SK-N-SH (cell line): Measurements from ENCODE around the gene ABCC11.

Source experiments
- EP300 ChIP-seq, 2 experiments: IDR thresholded peaks; 2 replicates each; pipeline versions ENCODE4 v1.4.0 to v1.6.1; 2012; ENCODE audit warnings: borderline replicate concordance in 1 of 2, low read depth in 1 of 2, low read length in 1 of 2
- EZH2phosphoT487 ChIP-seq: fragments of 200-600 bp; sonication (generic); IDR thresholded peaks from 2 replicates; pipeline ENCODE4 v1.6.1; 2017; ENCODE audit warnings: low read depth, mixed run types, mild to moderate bottlenecking, antibody characterized with exemption, moderate library complexity, borderline replicate concordance
- GABPA ChIP-seq: IDR thresholded peaks from 2 replicates; pipeline ENCODE4 v1.4.0; 2012; ENCODE audit warnings: low read depth, mild to moderate bottlenecking
- MEF2A ChIP-seq: IDR thresholded peaks from 2 replicates; pipeline ENCODE4 v1.4.0; 2012; ENCODE audit warnings: low read depth, borderline replicate concordance
- POLR2AphosphoS5 ChIP-seq: IDR thresholded peaks from 2 replicates; pipeline ENCODE4 v1.6.1; 2012; ENCODE audit warnings: low read depth, low read length
- TAF1 ChIP-seq: IDR thresholded peaks from 2 replicates; pipeline ENCODE4 v1.6.1; 2012; ENCODE audit warnings: low read depth, mild to moderate bottlenecking, low read length, moderate library complexity, borderline replicate concordance
- TCF12 ChIP-seq: IDR thresholded peaks from 2 replicates; pipeline ENCODE4 v1.4.0; 2012
- TF ChIP-seq, protein P1 (sequence below): IDR thresholded peaks from 2 replicates; pipeline ENCODE4 v1.4.0; 2012; ENCODE audit warnings: low read depth
- TF ChIP-seq, protein P2 (sequence below): IDR thresholded peaks from 2 replicates; pipeline ENCODE4; 2012
- TF ChIP-seq, protein P3 (sequence below): IDR thresholded peaks from 2 replicates; pipeline ENCODE4 v1.4.0; 2012; ENCODE audit warnings: low read depth, borderline replicate concordance
- TF ChIP-seq, protein P4 (sequence below): fragments of 150-350 bp; IDR thresholded peaks from 2 replicates; pipeline ENCODE4 v1.6.1; 2017; ENCODE audit warnings: antibody characterized with exemption, low read length, low read depth, borderline replicate concordance
- TF ChIP-seq, protein P5 (sequence below): fragments of 200-600 bp; sonication (generic); IDR thresholded peaks from 2 replicates; pipeline ENCODE4 v1.6.1; 2017; ENCODE audit warnings: antibody characterized with exemption, mild to moderate bottlenecking, moderate library complexity
- TF ChIP-seq, protein P6 (sequence below): IDR thresholded peaks from 2 replicates; pipeline ENCODE4 v1.6.1; 2012; ENCODE audit warnings: mild to moderate bottlenecking, low read depth, low read length, moderate library complexity

DNA sequence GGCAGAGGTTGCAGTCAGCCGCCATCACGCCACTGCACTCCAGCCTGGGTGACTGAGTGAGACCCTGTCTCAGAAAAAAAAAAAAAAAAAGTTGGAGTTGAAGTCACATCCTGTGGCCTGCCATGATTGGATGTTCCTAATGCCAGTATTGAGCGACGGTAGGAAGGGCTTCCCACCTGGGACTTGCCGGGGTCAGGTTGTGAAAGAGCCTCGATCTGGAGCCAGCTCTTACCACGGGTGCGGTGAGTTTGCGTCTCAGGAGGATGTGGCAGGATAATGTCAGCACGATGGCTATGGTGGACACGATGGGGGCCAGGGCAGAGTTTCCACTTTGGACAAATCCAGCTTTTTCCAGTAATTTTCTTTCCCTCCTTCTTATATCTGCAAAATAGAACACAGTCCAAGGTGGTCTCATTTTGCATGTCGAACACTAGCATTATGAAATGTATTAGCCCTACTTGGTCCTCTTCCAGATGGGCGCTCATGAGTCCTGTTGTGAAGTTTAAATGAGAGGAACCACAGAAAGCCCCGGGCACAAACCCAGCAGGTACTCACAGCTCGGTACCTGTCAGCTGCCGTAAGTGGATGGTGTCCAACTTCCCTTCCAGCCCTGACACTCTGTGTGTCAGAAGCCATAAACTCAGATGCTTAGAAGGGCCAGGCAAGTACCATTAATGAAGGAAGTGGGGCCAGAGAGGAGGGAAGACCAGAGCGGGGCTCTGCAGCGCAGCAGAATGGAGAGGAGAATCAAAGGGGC lies 113.7 kb downstream of the ABCC11 start:
- TF ChIP-seq TAF1 = no peak
- TF ChIP-seq, protein P1, sequence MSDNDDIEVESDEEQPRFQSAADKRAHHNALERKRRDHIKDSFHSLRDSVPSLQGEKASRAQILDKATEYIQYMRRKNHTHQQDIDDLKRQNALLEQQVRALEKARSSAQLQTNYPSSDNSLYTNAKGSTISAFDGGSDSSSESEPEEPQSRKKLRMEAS = no peak
- no peak for TF ChIP-seq TCF12
- TF ChIP-seq, protein P2, sequence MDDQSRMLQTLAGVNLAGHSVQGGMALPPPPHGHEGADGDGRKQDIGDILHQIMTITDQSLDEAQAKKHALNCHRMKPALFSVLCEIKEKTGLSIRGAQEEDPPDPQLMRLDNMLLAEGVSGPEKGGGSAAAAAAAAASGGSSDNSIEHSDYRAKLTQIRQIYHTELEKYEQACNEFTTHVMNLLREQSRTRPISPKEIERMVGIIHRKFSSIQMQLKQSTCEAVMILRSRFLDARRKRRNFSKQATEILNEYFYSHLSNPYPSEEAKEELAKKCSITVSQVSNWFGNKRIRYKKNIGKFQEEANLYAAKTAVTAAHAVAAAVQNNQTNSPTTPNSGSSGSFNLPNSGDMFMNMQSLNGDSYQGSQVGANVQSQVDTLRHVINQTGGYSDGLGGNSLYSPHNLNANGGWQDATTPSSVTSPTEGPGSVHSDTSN = no peak
- TF ChIP-seq, protein P3, sequence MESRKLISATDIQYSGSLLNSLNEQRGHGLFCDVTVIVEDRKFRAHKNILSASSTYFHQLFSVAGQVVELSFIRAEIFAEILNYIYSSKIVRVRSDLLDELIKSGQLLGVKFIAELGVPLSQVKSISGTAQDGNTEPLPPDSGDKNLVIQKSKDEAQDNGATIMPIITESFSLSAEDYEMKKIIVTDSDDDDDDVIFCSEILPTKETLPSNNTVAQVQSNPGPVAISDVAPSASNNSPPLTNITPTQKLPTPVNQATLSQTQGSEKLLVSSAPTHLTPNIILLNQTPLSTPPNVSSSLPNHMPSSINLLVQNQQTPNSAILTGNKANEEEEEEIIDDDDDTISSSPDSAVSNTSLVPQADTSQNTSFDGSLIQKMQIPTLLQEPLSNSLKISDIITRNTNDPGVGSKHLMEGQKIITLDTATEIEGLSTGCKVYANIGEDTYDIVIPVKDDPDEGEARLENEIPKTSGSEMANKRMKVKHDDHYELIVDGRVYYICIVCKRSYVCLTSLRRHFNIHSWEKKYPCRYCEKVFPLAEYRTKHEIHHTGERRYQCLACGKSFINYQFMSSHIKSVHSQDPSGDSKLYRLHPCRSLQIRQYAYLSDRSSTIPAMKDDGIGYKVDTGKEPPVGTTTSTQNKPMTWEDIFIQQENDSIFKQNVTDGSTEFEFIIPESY = no peak
- TF ChIP-seq, protein P4, sequence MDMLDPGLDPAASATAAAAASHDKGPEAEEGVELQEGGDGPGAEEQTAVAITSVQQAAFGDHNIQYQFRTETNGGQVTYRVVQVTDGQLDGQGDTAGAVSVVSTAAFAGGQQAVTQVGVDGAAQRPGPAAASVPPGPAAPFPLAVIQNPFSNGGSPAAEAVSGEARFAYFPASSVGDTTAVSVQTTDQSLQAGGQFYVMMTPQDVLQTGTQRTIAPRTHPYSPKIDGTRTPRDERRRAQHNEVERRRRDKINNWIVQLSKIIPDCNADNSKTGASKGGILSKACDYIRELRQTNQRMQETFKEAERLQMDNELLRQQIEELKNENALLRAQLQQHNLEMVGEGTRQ = no peak
- TF ChIP-seq POLR2AphosphoS5 = no peak
- TF ChIP-seq, protein P5, sequence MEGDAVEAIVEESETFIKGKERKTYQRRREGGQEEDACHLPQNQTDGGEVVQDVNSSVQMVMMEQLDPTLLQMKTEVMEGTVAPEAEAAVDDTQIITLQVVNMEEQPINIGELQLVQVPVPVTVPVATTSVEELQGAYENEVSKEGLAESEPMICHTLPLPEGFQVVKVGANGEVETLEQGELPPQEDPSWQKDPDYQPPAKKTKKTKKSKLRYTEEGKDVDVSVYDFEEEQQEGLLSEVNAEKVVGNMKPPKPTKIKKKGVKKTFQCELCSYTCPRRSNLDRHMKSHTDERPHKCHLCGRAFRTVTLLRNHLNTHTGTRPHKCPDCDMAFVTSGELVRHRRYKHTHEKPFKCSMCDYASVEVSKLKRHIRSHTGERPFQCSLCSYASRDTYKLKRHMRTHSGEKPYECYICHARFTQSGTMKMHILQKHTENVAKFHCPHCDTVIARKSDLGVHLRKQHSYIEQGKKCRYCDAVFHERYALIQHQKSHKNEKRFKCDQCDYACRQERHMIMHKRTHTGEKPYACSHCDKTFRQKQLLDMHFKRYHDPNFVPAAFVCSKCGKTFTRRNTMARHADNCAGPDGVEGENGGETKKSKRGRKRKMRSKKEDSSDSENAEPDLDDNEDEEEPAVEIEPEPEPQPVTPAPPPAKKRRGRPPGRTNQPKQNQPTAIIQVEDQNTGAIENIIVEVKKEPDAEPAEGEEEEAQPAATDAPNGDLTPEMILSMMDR = no peak
- TF ChIP-seq, protein P6, sequence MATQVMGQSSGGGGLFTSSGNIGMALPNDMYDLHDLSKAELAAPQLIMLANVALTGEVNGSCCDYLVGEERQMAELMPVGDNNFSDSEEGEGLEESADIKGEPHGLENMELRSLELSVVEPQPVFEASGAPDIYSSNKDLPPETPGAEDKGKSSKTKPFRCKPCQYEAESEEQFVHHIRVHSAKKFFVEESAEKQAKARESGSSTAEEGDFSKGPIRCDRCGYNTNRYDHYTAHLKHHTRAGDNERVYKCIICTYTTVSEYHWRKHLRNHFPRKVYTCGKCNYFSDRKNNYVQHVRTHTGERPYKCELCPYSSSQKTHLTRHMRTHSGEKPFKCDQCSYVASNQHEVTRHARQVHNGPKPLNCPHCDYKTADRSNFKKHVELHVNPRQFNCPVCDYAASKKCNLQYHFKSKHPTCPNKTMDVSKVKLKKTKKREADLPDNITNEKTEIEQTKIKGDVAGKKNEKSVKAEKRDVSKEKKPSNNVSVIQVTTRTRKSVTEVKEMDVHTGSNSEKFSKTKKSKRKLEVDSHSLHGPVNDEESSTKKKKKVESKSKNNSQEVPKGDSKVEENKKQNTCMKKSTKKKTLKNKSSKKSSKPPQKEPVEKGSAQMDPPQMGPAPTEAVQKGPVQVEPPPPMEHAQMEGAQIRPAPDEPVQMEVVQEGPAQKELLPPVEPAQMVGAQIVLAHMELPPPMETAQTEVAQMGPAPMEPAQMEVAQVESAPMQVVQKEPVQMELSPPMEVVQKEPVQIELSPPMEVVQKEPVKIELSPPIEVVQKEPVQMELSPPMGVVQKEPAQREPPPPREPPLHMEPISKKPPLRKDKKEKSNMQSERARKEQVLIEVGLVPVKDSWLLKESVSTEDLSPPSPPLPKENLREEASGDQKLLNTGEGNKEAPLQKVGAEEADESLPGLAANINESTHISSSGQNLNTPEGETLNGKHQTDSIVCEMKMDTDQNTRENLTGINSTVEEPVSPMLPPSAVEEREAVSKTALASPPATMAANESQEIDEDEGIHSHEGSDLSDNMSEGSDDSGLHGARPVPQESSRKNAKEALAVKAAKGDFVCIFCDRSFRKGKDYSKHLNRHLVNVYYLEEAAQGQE = no peak
- no peak for TF ChIP-seq EZH2phosphoT487
- no peak for TF ChIP-seq GABPA
- TF ChIP-seq EP300 (IDR thresholded peaks at IDR 0.05; ENCODE audit: borderline replicate concordance in 1 of 2, low read depth in 1 of 2, low read length in 1 of 2) = no peak
- no peak for TF ChIP-seq MEF2A
